RPMI7951 (cell line): ENCODE measurements around the gene MEIOC. TPM values are rescaled to one million over a fixed set of nuclear protein-coding genes. Genes with fewer than 3 reads are reported as not detected.
"Not testable (repeated sequence)": the region's sequence is repeated elsewhere in the genome, so short reads cannot be mapped to it uniquely, and the experiment has no call there.

Source experiments
- DNase-seq: peaks from one replicate; pipeline ENCODE4 v3.0.0-alpha.2; 2012; ENCODE audit warnings: low read depth
- total RNA-seq: library from RNA; depleted of rRNA; stranded (reverse); fragments of >200 nt; shearing (Covaris generic); gene quantifications from 2 replicates; pipeline ENCODE4 v1.2.3, GENCODE V29; 2014

The MEIOC gene
- total RNA-seq, 1 experiment from 2014 or later: under 0.01 TPM

DNA sequence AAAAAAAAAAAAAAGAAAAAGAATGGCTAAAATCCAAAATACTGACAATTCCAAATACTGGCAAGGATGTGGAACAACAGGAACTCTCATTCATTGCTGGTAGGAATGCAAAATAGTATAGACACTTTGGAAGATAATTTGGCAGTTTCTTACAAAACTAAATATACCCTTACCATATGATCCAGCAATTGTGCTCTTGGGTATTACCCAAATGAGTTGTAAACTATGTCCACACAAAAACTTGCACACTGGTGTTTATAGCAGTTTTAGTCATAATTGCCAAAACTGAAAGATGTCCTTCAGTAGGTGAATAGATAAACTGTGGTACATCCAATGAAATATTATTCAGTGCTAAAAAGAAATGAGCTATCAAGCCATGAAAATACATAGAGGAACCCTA lies 8.5 kb upstream of the MEIOC start:
- DNase-seq: no peak

DNA sequence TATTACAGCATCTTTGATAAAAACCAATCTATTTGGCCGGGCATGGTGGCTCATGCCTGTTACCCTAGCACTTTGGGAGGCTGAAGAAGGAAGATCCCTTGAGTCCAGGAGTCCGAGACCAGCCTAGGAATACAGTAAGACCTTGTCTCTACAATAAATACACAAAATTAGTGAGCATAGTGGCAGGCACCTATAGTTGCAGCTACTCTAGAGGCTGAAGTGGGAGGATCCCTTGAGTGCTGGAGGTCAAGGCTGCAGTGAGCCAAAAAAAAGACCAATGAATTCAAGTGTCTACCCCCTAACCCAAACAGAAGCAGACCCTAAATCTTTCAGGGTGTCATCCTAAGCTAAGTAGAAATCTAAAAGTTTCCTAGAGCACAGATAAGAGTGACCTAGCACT lies 7.3 kb upstream of the MEIOC start:
- no peak for DNase-seq

DNA sequence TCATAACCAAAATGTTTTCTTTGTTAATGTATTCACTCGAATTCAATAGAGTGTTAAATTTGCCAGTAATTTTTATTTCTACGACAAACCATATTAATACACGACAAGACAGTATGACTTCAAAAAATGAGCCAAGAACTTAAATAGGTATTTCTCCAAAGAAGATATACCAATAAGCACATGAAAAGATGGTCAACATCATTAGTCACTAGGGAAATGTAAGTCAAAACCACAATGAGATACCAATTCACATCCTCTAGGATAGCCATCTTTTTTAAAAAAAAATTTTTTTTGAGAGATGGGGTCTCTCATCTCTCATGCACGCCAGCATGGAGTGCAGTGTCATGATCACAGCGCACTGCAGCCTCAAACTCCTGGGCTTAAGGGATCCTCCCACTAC lies 5.0 kb upstream of the MEIOC start:
- no peak for DNase-seq

DNA sequence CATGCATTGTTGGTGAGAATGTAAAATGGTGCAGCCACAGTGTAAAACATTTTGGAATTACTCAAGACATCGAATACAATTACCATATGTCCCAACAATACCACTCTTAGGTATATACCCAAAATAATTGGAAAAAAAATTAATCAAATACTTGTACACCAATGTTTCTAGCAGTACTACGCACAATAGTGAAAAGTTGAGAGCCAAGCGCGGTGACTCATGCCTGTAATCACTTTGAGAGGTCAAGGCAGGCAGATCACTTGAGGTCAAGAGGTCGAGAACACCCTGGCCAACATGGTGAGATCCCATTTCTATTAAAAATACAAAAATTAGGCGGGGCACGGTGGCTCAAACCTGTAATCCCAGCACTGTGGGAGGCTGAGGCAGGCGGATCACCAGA lies 3.5 kb upstream of the MEIOC start:
- DNase-seq: no peak

DNA sequence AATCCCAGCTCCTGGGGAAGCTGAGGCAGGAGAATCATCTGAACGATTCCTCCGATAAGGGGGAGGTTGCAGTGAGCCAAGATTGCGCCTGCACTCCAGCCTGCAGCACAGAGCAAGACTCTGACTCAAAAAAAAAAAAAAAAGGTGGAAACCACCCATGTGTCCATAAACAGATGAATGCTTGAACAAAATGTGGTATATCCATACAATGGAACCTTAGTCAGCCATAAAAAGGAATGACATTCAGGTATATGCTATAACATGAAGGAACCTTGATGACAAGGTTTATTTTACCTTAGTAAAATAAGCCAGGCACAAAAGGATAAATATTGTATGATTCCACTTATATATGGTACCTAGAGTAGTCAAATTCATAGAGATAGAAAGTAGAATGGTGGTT lies 2.9 kb upstream of the MEIOC start:
- no peak for DNase-seq

DNA sequence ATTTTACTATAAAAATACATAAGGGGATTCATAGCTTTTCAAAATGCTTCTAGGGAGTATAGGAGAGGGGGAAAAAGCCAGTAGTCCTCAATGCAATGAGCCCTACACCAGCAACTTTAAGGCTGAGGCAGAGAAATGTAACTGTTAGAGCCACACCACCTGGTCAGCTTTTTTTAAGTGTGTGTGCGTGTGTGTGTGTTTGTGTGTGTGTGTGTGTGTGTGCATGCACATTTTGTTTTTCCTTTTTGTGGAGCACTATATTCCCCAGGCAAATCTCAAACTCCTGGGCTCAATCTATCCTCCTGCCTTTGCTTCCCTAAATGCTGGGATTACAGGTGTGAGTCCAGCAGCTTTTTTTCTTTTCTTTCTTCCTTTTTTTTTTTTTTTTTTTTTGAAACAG lies 2.3 kb upstream of the MEIOC start:
- no peak for DNase-seq

DNA sequence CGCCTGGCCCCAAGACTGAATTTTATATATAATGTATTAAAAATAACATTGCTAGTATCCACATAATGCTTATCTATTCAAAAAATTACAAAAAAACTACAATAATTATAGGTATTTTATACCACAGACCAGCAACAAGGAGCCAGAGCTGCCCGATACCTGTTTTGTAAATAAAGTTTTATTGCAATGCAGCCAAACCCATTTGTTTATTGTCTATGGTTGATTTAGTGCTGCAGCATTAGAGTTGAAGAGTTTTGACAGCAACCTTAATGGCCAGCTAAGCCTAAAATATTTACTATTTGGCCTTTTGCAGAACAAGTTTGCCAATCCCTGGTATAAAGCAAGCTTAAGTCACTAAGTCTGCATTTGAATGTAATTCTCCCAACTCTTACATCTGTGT lies 5.6 kb downstream of the MEIOC start:
- no peak for DNase-seq

DNA sequence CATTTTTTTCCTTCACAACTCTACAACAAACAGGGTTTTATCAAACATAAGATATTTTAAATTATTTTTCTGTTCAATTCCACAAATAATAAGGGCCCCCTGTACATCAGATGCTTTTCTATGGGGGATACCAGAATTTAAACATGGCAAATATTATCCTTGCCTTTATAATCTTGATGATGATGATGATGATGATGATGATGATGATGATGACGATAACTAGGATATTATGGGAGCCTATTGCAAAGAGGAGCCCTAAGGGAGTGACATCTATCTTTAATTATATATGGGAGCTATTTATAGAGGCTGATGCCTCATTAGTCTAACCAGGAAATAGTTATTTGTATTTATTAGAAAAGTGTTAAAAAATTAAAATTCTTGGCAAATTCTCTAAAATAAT lies 6.8 kb downstream of the MEIOC start:
- no peak for DNase-seq

DNA sequence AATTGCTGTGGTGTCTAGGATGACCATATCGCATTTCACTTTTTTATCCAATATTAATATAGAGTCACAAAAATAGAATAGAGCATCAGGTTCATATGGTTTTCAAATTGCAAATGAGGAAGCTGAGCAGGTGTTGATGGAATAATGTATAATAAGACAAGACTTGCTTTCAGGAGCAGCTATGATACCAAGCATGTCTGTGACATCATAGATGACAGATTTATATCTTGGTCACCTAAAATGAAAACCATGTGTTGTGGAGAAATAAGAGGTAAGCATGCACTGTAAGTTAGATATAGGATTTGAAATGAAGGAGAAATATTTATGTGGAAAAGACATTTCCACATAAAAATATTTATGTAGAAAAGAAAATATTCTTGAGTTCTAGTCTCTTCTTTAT lies 8.6 kb downstream of the MEIOC start:
- DNase-seq: no peak

DNA sequence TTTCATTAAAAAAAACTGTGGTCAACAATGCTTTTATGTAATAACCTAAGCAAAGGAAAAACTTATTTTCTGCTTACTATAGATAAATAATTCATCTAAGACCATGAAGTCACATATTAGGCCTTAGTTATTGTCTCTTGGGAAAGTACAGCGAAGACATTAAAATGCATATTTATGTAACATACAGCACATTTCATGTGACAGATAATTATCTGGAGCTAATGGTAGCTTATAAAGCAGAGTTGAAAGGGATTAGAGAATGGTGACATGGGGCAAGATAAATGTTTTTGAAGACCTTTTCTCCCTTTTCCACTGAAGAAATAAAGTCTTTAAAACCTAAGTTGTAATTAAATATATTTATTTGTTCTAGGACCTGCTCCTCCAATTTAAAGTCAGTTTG lies 9.7 kb downstream of the MEIOC start:
- DNase-seq: no peak

DNA sequence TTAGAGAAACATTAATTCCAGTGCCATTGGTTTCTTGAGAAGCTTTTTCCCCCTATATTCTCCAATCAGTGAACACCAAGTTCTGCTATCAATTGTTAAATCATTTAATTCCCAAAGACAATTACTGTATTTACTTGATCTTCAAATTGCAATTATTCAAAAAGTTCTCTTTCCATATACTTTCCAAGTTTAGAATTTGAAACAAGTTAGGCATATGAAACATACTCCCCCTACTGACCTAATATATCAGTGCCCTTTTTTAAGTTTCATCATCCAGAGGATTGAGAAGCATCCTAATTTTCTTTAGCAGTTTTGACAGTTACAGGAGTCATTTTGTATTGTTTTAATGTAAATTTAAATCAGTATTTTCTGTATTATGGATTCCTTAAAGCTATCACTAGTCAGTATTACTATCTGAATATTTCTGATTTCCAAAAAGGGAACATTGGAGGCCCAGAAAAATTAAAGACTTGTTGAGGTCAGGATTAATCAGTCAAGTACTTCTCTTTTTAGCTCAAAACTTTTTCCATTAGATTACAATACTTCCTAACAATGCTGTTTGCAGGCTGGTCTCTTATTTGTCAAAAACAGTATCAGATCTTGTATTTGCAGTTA lies 16.3 kb downstream of the MEIOC start:
- peak; percentile 26 for DNase-seq

DNA sequence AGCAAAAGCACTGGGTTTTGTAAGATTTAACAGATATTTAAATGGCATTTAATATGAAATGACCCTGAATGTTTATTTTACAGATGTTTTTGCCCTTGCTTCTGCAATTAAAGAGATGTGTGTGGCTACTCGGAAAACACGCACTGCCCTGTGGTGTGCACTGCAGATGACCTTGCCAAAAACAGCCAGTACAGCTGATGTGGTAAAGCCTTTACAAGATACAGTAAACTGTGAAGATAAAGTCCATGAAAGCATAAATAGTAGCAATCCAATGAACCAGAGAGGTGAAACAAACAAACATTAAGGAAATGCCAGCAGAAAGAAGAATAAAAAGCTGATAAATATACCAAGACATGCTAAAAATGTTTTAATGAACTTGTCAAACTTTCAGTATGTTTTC lies 17.6 kb downstream of the MEIOC start:
- DNase-seq: no peak

DNA sequence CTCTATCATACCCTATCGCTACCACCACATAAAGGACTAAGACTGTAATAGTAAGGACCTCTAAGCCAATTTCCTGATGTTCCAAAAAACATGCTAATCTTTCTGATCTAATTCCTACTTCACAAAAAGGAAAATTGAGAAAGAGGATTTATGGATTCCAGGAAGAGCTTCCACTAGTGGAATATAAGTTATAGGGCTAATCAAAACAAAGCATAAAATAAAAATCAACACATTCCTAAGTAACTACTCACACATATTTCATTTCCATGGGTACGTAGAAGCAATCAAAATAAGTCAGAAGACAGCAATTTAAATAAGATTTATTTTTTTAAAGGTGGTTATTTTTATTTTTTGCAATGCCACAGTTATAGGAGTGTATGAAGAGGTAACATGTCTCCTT lies 20.9 kb downstream of the MEIOC start:
- DNase-seq: no peak

DNA sequence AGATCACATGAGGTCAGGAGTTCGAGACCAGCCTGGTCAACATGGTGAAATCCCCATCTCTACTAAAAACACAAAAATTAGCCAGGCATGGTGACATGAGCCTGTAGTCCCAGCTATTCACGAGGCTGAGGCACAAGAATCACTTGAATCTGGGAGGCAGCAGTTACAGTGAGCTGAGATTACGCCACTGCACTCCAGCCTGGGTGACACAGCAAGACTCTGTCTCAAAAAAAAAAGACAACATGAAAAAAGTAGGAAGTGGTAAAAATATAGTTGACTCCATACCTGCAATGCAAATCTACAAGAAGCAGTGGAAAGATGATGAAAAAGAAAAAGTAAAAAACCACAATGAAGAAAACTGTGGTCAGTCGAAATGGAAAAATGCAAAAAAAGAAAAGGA lies 27.0 kb downstream of the MEIOC start:
- DNase-seq: not testable (repeated sequence)

DNA sequence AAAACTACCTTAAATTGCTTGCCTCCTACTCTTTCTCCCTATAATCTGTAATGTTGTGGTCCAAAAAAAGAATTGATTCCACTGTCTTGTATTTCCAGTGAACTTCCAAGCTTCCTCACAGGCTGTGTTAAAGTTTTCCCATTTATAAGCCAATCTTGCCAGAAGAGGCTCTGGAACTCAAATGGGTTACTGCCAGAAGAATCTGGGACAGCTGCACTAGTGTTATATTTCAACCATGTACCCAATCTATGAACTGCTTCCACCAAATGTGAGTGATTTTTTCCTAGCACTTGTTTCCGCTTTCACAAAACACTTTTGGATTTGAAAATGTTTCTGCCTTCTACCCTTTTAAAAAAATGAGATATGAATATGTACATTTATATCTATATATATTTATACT lies 31.5 kb downstream of the MEIOC start:
- no peak for DNase-seq

DNA sequence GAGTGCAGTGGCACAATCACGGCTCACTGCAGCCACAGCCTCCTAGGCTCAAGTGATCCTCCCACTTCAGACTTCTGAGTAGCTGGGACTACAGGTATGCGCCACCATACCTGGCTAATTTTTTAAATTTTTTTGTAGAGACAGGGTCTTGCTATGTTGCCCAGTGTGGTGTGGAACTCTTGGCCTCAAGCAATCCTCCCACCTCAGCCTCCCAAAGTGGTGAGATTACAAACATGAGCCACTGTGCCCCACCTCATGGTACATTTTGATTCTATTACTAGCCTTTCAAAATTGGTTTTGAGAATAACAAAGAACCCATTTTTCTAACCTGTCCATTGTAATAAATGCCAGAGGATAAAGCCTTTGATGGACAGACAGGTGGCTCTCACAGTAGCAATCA lies 31.9 kb downstream of the MEIOC start:
- no peak for DNase-seq

DNA sequence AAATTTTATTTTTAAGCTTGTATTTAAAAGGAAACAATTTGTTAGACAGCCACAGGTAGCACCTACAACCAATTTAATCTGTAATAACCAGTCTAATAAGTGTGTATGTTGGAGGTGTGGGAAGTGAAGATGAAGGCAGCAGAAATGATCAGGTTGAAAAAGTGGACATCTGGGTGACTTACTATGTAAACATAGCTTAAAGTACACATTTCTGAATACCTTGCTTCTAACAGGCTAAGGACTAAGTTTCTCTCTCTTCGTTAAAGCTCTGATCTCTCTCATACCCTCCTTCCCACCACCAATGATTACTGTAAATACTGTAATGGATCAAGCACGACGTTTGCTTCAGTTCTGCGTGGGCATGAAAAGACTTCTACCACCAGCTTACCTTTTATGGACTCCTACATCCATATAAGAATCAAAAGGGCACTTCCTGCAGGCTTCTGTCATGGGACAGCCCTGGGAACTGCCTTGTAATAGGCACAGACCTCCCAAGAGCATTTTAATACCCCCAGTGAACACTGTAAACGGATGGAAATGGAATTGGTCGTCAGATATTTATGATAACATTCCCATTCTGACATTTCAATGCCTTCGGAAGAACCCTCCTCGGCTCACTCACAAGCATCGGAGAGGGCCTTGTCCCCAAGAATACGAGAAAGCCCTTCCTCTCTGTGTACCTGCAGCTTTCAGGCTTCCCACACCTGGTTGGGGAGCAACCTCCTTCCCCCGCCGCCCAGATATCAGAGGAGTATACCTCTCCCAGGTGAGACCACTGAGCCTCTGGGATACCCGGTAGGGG lies 32.6 kb downstream of the MEIOC start:
- peak; percentile 3 for DNase-seq

DNA sequence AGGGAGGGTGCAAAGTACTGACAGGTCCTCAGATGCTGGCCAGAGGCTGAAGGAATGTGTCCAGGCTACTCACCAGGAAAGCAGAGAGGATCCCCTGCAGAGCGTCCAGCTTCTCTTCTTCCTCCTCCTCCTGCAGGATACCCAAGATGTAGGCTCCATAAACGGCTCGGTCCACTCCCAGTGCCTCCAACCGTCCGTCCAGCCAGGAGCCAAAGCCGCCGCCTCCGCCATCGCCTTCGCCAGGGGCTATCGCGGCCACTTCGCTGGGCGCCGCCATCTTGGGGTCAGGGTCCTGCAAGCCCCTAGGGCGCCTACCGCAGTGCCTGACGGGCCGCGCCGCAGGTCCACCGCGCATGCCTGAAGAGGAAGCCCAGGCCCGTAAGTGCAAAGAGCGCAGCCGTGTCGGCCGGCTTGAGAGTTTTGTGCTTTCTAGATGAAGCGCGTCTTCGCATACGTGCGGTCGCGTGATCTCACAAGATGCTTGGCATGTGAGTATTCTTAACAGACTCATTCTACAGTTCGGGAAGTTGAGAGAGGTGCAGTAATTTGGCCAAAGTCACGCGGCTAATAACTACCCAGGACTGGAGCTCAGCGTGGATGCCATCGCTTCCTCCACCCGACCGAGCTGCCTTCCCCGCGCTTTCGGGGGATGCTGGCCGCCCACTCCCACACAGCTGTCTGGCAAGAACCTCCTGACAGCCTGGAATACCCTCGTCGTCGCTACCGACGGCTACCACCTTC lies 33.4 kb downstream of the MEIOC start, which contains the start of gene CCDC43:
Gene CCDC43, minus strand, starts transcription at position 300 of the 741 bp plus-strand sequence. Its CDS starts 23 bp downstream, at position 277.
- DNase-seq: peak; percentile 89

DNA sequence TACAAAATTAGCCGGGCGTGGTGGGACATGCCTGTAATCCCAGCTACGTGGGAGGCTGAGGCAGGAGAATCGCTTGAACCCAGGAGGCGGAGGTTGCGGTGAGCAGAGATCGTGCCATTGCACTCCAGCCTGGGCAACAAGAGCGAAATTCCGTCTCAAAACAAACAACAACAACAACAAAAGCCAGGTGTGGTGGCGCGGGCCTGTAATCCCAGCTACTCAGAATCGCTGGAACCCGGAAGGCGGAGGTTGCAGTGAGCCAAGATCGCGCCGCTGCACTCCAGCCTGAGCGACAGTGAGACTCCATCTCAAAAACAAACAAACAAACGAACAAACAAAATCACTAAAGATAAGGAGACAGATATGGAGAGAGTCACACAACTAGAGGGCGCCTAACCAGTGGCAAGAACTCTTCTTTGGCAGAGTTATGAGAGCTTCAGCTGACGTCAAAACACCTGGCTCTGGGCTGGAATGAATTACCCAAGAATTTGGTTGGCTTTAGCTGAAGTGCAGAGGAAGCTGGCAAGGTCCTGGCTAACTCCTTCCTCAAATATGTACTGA lies 34.6 kb downstream of the MEIOC start:
- DNase-seq: not testable (repeated sequence)

DNA sequence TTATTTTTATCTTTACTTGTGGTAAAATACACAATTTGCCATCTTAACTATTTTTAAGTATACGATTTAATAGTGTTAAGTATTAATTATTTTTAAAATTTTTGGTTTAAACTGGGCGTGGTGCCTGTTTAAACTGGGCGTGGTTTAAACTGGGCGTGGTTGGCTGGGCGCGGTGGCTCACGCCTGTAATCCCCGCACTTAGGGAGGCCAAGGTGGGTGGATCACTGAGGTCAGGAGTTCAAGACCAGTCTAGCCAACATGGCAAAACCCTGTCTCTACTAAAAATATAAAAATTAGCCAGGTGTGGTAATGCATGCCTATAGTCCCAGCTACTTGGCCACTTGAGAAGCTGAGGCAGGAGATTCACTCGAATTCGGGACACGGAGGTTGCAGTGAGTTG lies 37.3 kb downstream of the MEIOC start:
- no peak for DNase-seq

DNA sequence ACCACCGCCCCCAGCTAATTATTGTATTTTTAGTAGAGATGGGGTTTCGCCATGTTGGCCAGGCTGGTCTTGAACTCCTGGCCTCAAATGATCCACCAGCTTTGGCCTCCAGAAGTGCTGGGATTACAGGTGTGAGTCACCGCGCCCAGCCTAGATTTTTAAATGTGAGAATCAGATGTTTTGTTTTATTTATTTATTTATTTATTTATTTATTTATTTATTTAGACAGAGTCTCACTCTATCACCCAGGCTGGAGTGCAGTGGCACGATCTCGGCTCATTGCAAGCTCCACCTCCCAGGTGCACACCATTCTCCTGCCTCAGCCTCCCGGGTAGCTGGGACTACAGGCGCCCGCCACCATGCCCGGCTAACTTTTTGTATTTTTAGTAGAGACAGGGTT lies 44.0 kb downstream of the MEIOC start:
- not testable (repeated sequence) for DNase-seq

DNA sequence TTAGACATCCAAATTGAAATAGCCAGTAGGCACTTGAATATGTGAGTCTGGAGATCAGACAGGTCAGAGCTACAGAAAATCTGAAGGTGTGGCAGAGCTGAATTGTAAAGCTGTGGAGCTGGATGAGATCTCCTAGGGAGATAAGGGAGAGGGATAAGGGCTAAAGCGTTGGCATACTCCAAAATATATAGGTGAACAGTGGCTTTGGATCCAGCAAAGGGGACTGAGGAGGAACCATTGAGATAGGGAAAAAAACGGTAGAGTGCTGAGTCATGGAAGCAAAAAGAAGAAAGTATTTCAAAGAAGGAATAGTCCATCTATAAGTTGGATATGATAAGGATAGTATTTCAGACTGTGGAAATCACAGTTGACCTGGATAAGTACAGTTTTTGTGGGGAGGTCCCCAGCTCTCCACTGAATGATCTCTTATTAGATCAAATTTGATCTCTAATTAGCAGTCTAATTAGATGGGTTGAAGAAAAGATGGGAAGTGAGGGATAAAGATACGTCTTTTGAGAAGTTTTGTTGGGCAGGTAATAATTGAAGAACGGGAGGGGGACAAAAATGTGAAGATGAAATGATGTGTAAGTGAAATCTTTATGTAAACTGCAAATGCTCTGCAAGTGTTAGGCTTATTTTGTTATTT lies 51.6 kb downstream of the MEIOC start:
- DNase-seq: peak; percentile 0
